Measurements from ENCODE around the gene ITPRIPL1.

ITPRIPL1 gene

GRCh38 chr2:96320326-96320725 is 4.8 kb upstream of the ITPRIPL1 start:
- H3K4me3 ChIP-seq (ENCODE audit: control insufficient read depth, low read depth, low read length), result no peak overlapping the region
- no peak for DNase-seq (ENCODE audit: low read depth)
- no peak for TF ChIP-seq CTCF (IDR thresholded peaks at IDR 0.05; ENCODE audit: control insufficient read depth, insufficient read depth, low read depth, low read length, missing control alignments)

GRCh38 chr2:96320728-96321622 is 4.1 kb upstream of the ITPRIPL1 start:
- TF ChIP-seq CTCF (IDR thresholded peaks at IDR 0.05; ENCODE audit: control insufficient read depth, insufficient read depth, low read depth, low read length, missing control alignments), result no peak
- H3K4me3 ChIP-seq (ENCODE audit: control insufficient read depth, low read depth, low read length), result peak overlapping the region; percentile 58
- no peak for DNase-seq (ENCODE audit: low read depth)

- DNase-seq (ENCODE audit: low read depth), result no peak
- no peak overlapping the region for H3K4me3 ChIP-seq (ENCODE audit: control insufficient read depth, low read depth, low read length)
- no peak for TF ChIP-seq CTCF (IDR thresholded peaks at IDR 0.05; ENCODE audit: control insufficient read depth, insufficient read depth, low read depth, low read length, missing control alignments)
Observed at GRCh38 chr2:96323849-96324248, 1.3 kb upstream of the ITPRIPL1 start.

GRCh38 chr2:96324721-96325040 is 436 bp upstream of the ITPRIPL1 start:
- no peak for DNase-seq (ENCODE audit: low read depth)
- peak overlapping the region; percentile 47 for H3K4me3 ChIP-seq (ENCODE audit: control insufficient read depth, low read depth, low read length)
- TF ChIP-seq CTCF (IDR thresholded peaks at IDR 0.05; ENCODE audit: control insufficient read depth, insufficient read depth, low read depth, low read length, missing control alignments), result no peak

GRCh38 chr2:96325884-96326255 is 753 bp downstream of the ITPRIPL1 start:
- no peak for DNase-seq (ENCODE audit: low read depth)
- no peak for TF ChIP-seq CTCF (IDR thresholded peaks at IDR 0.05; ENCODE audit: control insufficient read depth, insufficient read depth, low read depth, low read length, missing control alignments)
- H3K4me3 ChIP-seq (ENCODE audit: control insufficient read depth, low read depth, low read length), result no peak overlapping the region; the same call in 1 of the 2 replicates

GRCh38 chr2:96326564-96326963 is 1.4 kb downstream of the ITPRIPL1 start:
- H3K4me3 ChIP-seq (ENCODE audit: control insufficient read depth, low read depth, low read length), result no peak overlapping the region
- no peak for TF ChIP-seq CTCF (IDR thresholded peaks at IDR 0.05; ENCODE audit: control insufficient read depth, insufficient read depth, low read depth, low read length, missing control alignments)
- DNase-seq (ENCODE audit: low read depth), result no peak
